ENCODE measurements around the gene CPLX4.

CPLX4 gene

DNA sequence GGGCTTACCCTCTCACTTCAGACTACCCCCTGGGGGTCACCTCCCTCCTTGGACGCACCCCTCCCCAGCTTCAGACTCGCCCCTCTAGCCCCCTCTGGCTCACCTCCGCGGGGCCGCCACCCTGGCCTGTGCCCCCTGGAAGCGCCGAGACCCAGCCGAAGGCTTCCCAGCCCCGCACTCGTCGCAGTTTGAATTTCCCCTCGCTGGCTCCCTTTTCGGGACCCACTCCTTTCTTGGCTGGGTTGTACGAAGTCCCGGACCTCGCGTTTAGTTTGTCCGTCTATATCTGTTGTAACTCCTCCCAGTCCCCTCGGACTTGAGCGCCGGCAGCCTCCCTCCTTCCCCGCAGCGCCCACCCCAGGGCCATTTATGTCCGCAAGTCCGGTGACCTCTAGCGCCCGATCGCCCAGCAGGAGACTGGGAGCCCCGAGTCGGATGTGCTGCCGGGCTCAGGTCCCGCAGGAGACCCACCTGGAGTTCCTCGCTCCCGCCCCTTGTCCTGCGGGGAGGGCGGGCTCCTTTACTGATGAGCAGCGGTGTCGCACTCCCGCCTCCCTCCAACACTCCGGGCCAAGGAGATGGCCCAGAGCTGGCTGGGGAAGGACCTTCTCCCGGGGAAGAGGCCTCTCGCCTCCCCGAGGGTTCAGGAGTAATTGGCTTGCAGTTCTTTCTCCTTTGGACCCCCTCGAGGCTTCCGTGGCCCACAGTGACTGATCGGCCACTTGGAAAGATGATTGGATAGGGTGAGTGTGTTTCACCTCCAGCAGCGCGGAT lies 44.5 kb downstream of the CPLX4 start:
- no peak for DNase-seq (ENCODE audit: extremely low read depth, insufficient read length)
- H3K27me3 ChIP-seq (replicated peaks; ENCODE audit: control insufficient read depth, insufficient read depth, low read length) = peaks cover 4% of the 10 kb centered on the region
- no peak overlapping the region for H3K4me3 ChIP-seq (replicated peaks; ENCODE audit: low read depth, low read length)
- H3K36me3 ChIP-seq (ENCODE audit: control insufficient read depth, insufficient read depth, low read length) = no peaks in the 10 kb centered on the region
- TF ChIP-seq, protein P1, sequence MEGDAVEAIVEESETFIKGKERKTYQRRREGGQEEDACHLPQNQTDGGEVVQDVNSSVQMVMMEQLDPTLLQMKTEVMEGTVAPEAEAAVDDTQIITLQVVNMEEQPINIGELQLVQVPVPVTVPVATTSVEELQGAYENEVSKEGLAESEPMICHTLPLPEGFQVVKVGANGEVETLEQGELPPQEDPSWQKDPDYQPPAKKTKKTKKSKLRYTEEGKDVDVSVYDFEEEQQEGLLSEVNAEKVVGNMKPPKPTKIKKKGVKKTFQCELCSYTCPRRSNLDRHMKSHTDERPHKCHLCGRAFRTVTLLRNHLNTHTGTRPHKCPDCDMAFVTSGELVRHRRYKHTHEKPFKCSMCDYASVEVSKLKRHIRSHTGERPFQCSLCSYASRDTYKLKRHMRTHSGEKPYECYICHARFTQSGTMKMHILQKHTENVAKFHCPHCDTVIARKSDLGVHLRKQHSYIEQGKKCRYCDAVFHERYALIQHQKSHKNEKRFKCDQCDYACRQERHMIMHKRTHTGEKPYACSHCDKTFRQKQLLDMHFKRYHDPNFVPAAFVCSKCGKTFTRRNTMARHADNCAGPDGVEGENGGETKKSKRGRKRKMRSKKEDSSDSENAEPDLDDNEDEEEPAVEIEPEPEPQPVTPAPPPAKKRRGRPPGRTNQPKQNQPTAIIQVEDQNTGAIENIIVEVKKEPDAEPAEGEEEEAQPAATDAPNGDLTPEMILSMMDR (IDR thresholded peaks at IDR 0.05; ENCODE audit: insufficient read depth, low read length, poor library complexity, severe bottlenecking) = no peak

DNA sequence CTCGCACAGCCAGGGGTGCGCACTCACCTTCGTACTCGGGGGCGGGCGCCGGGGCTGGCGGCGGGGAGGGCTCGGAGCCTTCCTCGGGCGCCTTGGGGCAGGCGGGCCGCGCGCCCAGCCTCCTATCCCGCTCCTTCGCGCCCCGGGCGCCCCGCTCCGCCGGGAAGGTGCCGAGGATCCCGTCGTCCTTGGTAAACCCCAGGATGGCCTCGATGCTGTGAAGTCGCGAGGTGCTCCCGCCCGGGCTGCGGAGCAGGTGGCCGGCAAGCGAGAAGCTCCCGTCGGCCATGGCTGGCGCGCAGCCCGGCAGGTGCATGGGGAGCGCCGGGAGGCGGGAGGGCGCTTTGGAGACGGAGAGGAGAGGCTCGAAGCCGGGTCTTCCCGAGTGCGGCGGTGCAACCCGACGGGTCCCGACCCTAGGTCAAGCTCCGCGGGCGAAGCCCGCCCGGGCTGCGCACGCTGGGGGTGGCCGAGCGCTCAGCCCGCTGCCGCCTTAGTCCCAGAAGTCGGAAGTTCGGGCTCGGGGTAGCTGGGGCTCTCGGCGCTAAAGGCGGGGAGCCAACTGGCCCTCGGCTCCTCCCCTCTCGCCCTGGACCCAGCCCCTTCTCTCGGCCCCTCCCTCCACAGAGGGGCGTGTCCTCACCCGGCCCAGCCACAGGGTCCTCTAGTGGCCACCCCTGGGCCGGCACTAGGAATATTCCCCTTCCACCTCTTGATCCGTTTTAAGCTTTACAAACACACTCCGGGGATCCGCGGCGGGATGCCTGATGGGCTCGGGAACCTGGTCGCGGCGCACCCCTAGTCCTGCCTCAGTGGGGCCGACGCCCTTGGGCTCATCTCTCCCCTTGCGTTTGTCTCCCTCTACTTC lies 45.3 kb downstream of the CPLX4 start, which contains the start of gene RAX:
Gene RAX, minus strand, starts transcription at position 564 of the 868 bp plus-strand sequence. Its CDS starts 248 bp downstream, at position 316.
- no peak within 1 kb of the TSS; the same call in 1 of the 2 replicates for H3K4me3 ChIP-seq (replicated peaks; ENCODE audit: low read depth, low read length)
- peaks cover 4% of the 10 kb centered on the region for H3K27me3 ChIP-seq (replicated peaks; ENCODE audit: control insufficient read depth, insufficient read depth, low read length)
- DNase-seq (ENCODE audit: extremely low read depth, insufficient read length) = no peak
- no peaks in the 10 kb centered on the region for H3K36me3 ChIP-seq (ENCODE audit: control insufficient read depth, insufficient read depth, low read length)
- TF ChIP-seq, protein P1 (IDR thresholded peaks at IDR 0.05; ENCODE audit: insufficient read depth, low read length, poor library complexity, severe bottlenecking) = peak; percentile 11

DNA sequence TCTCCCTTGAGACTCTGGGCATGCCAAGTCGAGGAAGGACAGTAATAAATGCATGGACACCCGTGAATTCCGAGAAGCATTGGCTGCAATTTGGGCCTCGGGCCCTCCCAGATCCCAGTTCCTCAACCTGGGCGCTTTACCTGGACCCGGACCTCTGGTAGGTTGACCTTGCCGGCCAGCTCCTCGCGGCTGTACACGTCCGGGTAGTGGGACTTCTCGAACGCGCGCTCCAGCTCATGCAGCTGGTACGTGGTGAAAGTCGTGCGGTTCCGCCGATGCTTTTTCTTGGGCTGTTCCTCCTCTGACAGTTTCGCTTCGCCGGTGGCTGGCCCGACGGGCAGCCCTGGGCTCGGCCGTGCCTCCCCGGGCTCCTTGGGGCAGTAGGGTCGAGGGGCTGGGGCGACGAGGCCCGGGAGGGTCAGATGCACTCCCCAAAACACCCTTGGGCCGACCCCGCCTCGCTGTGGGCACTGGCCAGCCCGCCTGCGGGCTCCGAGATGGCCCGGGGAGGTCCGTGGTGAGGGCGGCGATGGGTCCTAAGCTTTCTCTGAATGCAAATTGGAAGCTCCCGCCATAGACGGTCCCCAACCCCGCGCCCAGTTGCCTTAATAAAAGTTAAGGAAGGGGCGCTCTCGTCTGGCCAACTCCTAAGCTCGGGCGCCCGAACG lies 46.1 kb downstream of the CPLX4 start:
- TF ChIP-seq, protein P1 (IDR thresholded peaks at IDR 0.05; ENCODE audit: insufficient read depth, low read length, poor library complexity, severe bottlenecking) = no peak
- H3K36me3 ChIP-seq (ENCODE audit: control insufficient read depth, insufficient read depth, low read length) = no peaks in the 10 kb centered on the region
- DNase-seq (ENCODE audit: extremely low read depth, insufficient read length) = no peak
- H3K4me3 ChIP-seq (replicated peaks; ENCODE audit: low read depth, low read length) = no peak overlapping the region; the same call in 1 of the 2 replicates
- H3K27me3 ChIP-seq (replicated peaks; ENCODE audit: control insufficient read depth, insufficient read depth, low read length) = peaks cover 4% of the 10 kb centered on the region

DNA sequence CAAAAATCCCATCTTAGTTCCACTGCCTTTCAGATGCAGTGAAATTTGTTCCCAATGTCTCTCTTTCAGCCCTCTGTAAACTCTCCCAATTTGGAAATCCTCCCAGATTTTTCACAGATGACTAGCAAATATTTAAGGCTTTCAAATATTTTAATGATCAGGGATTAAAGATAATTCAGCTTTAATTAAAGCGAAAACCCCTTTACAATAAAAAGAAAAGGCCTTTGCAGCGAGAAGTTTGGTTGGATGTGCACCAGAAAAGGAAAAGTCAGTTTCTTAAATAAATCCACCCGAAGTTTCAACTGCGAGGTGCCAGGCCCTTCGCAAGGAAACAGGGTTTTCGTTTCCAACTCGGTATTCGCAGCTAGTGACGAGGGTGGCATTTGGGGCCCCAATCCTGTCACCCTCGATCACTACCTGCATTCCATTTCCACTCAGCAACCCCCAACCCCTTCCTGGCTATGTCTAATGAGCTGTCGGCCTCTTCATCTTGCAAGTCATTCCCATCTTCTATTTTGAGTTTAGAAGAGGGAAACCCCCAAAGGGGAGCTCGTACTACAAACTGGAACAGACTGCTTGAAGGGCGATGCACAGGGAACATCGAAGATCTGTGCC lies 46.7 kb downstream of the CPLX4 start:
- Histone ChIP-seq H3K4me3 (replicated peaks; ENCODE audit: low read depth, low read length) (no peak overlapping the region), H3K36me3 (ENCODE audit: control insufficient read depth, insufficient read depth, low read length) (no peaks in the 10 kb centered on the region), H3K27me3 (replicated peaks; ENCODE audit: control insufficient read depth, insufficient read depth, low read length) (peaks cover 4% of the 10 kb centered on the region)
- no peak for DNase-seq (ENCODE audit: extremely low read depth, insufficient read length)
- TF ChIP-seq, protein P1 (IDR thresholded peaks at IDR 0.05; ENCODE audit: insufficient read depth, low read length, poor library complexity, severe bottlenecking) = no peak

DNA sequence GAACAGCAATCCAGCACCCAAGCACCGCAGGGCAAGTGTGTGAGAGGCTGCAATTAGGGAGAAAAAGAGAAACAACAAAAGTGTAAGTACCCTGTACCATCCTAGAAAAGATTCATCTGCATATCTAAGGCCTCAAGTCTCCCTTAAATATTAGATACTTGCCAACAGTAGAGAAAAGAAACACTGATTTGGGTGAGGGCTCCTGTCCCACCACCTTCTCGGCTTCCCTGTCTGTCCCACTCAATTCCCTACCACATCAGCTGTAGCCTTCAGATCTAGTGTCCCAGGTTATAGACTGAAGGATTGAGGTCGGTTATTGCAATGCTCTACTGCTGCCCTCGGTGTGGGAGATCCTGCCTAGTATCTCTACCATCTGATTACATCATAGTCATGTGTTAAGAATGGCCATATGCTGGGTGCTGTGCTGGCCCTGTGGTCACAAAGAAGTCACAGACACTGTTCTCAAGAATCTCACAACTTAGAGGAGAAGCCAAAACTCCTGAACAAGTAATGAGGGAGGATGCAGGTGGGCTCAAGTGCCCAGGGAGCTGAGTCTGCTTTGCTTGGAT lies 47.7 kb downstream of the CPLX4 start:
- H3K4me3 ChIP-seq (replicated peaks; ENCODE audit: low read depth, low read length) = no peak overlapping the region
- H3K27me3 ChIP-seq (replicated peaks; ENCODE audit: control insufficient read depth, insufficient read depth, low read length) = peaks cover 4% of the 10 kb centered on the region
- no peaks in the 10 kb centered on the region for H3K36me3 ChIP-seq (ENCODE audit: control insufficient read depth, insufficient read depth, low read length)
- TF ChIP-seq, protein P1 (IDR thresholded peaks at IDR 0.05; ENCODE audit: insufficient read depth, low read length, poor library complexity, severe bottlenecking) = no peak
- DNase-seq (ENCODE audit: extremely low read depth, insufficient read length) = no peak

Measured in GM06990 (cell line).